ENCODE data around the gene MMP19. TPM values are rescaled to one million over a fixed set of nuclear protein-coding genes. Genes with fewer than 3 reads are reported as not detected.
"Not testable (repeated sequence)": the region's sequence is repeated elsewhere in the genome, so short reads cannot be mapped to it uniquely, and the experiment has no call there.

The MMP19 gene
- total RNA-seq, 1 experiment from 2014 or later, result 0.04 TPM

DNA sequence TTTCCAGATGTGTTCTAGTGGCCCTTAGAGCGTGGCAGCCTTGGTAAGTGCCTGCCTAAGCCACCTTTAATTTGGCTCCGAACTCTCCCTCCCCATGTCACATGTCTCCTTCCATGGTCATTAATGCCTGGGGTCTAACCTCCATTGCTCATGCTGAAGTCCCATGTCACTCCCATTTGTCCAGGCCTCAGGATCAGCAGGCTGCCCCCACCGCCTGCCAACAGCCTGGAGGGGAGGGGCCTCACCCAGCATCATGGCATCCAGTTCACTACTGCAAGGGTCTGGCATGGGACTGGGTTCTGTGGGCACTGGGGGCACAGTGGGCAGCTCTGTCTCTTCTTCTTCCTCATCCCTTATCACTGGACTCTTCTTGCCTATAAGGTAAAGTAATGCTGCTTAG lies 4.4 kb downstream of the MMP19 start:
- H3K27ac ChIP-seq (ENCODE audit: low read length), result no peak overlapping the region
- TF ChIP-seq EZH2 (IDR thresholded peaks at IDR 0.05; ENCODE audit: low read length, unreplicated experiment), result no peak
- TF ChIP-seq, protein P1, sequence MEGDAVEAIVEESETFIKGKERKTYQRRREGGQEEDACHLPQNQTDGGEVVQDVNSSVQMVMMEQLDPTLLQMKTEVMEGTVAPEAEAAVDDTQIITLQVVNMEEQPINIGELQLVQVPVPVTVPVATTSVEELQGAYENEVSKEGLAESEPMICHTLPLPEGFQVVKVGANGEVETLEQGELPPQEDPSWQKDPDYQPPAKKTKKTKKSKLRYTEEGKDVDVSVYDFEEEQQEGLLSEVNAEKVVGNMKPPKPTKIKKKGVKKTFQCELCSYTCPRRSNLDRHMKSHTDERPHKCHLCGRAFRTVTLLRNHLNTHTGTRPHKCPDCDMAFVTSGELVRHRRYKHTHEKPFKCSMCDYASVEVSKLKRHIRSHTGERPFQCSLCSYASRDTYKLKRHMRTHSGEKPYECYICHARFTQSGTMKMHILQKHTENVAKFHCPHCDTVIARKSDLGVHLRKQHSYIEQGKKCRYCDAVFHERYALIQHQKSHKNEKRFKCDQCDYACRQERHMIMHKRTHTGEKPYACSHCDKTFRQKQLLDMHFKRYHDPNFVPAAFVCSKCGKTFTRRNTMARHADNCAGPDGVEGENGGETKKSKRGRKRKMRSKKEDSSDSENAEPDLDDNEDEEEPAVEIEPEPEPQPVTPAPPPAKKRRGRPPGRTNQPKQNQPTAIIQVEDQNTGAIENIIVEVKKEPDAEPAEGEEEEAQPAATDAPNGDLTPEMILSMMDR (conservative IDR thresholded peaks at IDR 0.05; ENCODE audit: low read depth, low read length), result no peak
- TF ChIP-seq EZH2phosphoT487 (IDR thresholded peaks at IDR 0.05; ENCODE audit: borderline replicate concordance, low read length), result no peak
- no peak overlapping the region for H3K9ac ChIP-seq (ENCODE audit: low read length)
- ChIA-PET CTCF (interaction anchor here (0.7 kb wide), 1 partner anchor 102 kb away, joined by 12 read pairs; no protein-coding TSS in a partner anchor), POLR2A (ENCODE audit: unreplicated experiment) (no interaction called here)
- no peaks in the 10 kb centered on the region for H3K9me2 ChIP-seq (replicated peaks; ENCODE audit: low read length)
- no peaks in the 10 kb centered on the region for H3K9me3 ChIP-seq (ENCODE audit: low read length)
- ATAC-seq (no peak), DNase-seq (no peak)
- H4K20me1 ChIP-seq (ENCODE audit: low read length), result no peaks in the 10 kb centered on the region
- no peak overlapping the region for H3K4me2 ChIP-seq (ENCODE audit: low read length)
- no peaks in the 10 kb centered on the region for H3K36me3 ChIP-seq (ENCODE audit: low read depth, low read length)
- H3K79me2 ChIP-seq (ENCODE audit: low read length), result no peaks in the 10 kb centered on the region
- peaks cover 9% of the 10 kb centered on the region for H3K4me1 ChIP-seq (ENCODE audit: insufficient read depth, low read length)
- no peak overlapping the region for H2AFZ ChIP-seq (ENCODE audit: low read length)
- intact Hi-C loops (cut with micrococcal nuclease), result no loop called here
- no peaks in the 10 kb centered on the region for H3F3A ChIP-seq (ENCODE audit: low read length, unreplicated experiment)
- no peaks in the 10 kb centered on the region for H3K27me3 ChIP-seq (ENCODE audit: low read length)
- no peak overlapping the region for H3K4me3 ChIP-seq (ENCODE audit: low read length)
- no TSS peak for BruUV-seq (replicated peaks)

DNA sequence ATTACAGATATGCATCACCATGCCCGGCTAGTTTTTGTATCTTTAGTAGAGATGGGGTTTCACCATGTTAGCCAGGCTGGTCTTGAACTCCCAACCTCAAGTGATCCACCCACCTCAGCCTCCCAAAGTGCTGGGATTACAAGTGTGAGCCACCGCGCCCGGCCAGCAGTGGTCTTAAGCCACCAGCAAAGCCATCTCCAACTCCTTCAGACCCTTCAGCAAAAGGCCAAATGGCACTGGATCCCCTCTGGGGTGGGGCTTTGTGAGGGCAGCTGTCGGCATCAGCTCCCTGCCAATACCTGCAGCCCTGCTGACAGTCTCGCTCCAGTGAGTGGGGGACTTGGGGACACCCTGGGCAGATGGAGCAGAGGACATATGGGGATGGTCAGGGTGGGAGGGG lies 8.3 kb downstream of the MMP19 start:
- H3K27ac ChIP-seq (ENCODE audit: low read length); H3F3A ChIP-seq (ENCODE audit: low read length, unreplicated experiment); H3K9ac ChIP-seq (ENCODE audit: low read length); CTCF ChIA-PET; H3K36me3 ChIP-seq (ENCODE audit: low read depth, low read length); intact Hi-C loops (cut with micrococcal nuclease); H2AFZ ChIP-seq (ENCODE audit: low read length); H3K9me3 ChIP-seq (ENCODE audit: low read length); DNase-seq; H4K20me1 ChIP-seq (ENCODE audit: low read length); BruUV-seq (replicated peaks); ATAC-seq; H3K27me3 ChIP-seq (ENCODE audit: low read length); H3K4me1 ChIP-seq (ENCODE audit: insufficient read depth, low read length); POLR2A ChIA-PET (ENCODE audit: unreplicated experiment); H3K9me2 ChIP-seq (replicated peaks; ENCODE audit: low read length); H3K4me2 ChIP-seq (ENCODE audit: low read length); H3K4me3 ChIP-seq (ENCODE audit: low read length); H3K79me2 ChIP-seq (ENCODE audit: low read length): not testable (repeated sequence)

DNA sequence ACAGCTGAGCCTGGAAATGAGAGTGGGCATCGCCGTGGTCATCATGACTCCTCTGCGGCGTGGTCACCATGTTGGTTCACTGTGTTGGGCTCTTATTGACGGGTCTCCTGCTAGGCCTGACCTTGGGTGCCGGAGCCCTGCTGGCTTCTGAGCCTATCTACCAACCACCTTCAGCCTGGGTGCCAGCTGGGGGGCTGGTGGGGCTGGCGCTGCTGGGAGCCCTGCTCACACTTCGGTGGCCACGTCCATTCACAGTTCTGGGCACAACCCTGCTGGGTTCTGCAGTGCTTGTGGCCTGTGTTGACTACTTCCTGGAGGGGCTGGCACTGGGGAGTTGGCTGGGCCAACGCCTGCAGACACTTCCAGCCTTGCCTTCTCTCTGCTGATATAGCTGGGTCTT lies 9.7 kb downstream of the MMP19 start:
- no peak for ATAC-seq
- no peaks in the 10 kb centered on the region for H3K27me3 ChIP-seq (ENCODE audit: low read length)
- H3K9ac ChIP-seq (ENCODE audit: low read length), result no peak overlapping the region
- no peaks in the 10 kb centered on the region for H3K9me3 ChIP-seq (ENCODE audit: low read length)
- H3K4me1 ChIP-seq (ENCODE audit: insufficient read depth, low read length), result peaks cover 8% of the 10 kb centered on the region; the same call in 1 of the 2 replicates
- POLR2A ChIA-PET (ENCODE audit: unreplicated experiment), result no interaction called here
- no peak overlapping the region for H2AFZ ChIP-seq (ENCODE audit: low read length)
- H3F3A ChIP-seq (ENCODE audit: low read length, unreplicated experiment), result no peaks in the 10 kb centered on the region
- no peaks in the 10 kb centered on the region for H3K36me3 ChIP-seq (ENCODE audit: low read depth, low read length)
- TF ChIP-seq, protein P1 (conservative IDR thresholded peaks at IDR 0.05; ENCODE audit: low read depth, low read length), result no peak
- TF ChIP-seq EZH2 (IDR thresholded peaks at IDR 0.05; ENCODE audit: low read length, unreplicated experiment) (no peak), EZH2phosphoT487 (IDR thresholded peaks at IDR 0.05; ENCODE audit: borderline replicate concordance, low read length) (no peak)
- H3K4me2 ChIP-seq (ENCODE audit: low read length), result no peak overlapping the region
- intact Hi-C loops (cut with micrococcal nuclease), result no loop called here
- CTCF ChIA-PET, result no interaction called here
- BruUV-seq (replicated peaks), result no TSS peak
- H3K9me2 ChIP-seq (replicated peaks; ENCODE audit: low read length), result no peaks in the 10 kb centered on the region
- no peak overlapping the region for H3K27ac ChIP-seq (ENCODE audit: low read length)
- peaks cover 20% of the 10 kb centered on the region for H3K79me2 ChIP-seq (ENCODE audit: low read length)
- no peaks in the 10 kb centered on the region for H4K20me1 ChIP-seq (ENCODE audit: low read length)
- no peak for DNase-seq
- no peak overlapping the region for H3K4me3 ChIP-seq (ENCODE audit: low read length)
